CD14-positive monocyte (primary cell): ENCODE results near the gene MLLT10. TPM values are rescaled to one million over a fixed set of nuclear protein-coding genes. Genes with fewer than 3 reads are reported as not detected.

Experiments used
- DNase-seq, 3 donors: peaks; one replicate each; pipeline ENCODE4 v3.0.0-alpha.2; 2011 to 2022
- H2AFZ ChIP-seq: 2 replicates; pipeline ENCODE4 v1.6.0; 2012; ENCODE audit warnings: mild to moderate bottlenecking, low read depth, low read length, inconsistent platforms; ENCODE audit not compliant: insufficient read depth, poor library complexity, severe bottlenecking
- H3K27ac ChIP-seq, 2 donors: 1 replicate in 1 of 2; 2 replicates in 1 of 2; pipeline ENCODE4 v1.5.1; 2012 to 2013; ENCODE audit warnings: low read length in 2 of 2, control low read depth in 1 of 2, inconsistent platforms in 1 of 2, low read depth in 1 of 2, mild to moderate bottlenecking in 1 of 2
- H3K27me3 ChIP-seq, 2 donors: one replicate each; pipeline versions ENCODE4 v1.6.0 to v1.6.1; 2011 to 2013; ENCODE audit warnings: low read length in 2 of 2; ENCODE audit not compliant: control insufficient read depth in 2 of 2, insufficient read depth in 2 of 2
- H3K36me3 ChIP-seq, 2 donors: replicated peaks in 1 of 2; 1 replicate in 1 of 2; 2 replicates in 1 of 2; pipeline versions ENCODE4 v1.5.1 to v1.6.1; 2012 to 2013; ENCODE audit warnings: low read length in 2 of 2, control low read depth in 1 of 2, inconsistent platforms in 1 of 2, mild to moderate bottlenecking in 1 of 2; ENCODE audit not compliant: insufficient read depth in 2 of 2, control insufficient read depth in 1 of 2
- H3K4me1 ChIP-seq, 2 donors: 1 replicate in 1 of 2; 2 replicates in 1 of 2; pipeline versions ENCODE4 v1.5.1 to v1.6.1; 2012 to 2013; ENCODE audit warnings: low read length in 2 of 2, control low read depth in 1 of 2, inconsistent platforms in 1 of 2, mild to moderate bottlenecking in 1 of 2, moderate library complexity in 1 of 2; ENCODE audit not compliant: insufficient read depth in 2 of 2, control insufficient read depth in 1 of 2
- H3K4me2 ChIP-seq: replicated peaks from 2 replicates; pipeline ENCODE3; 2012; ENCODE audit warnings: low read length, moderate library complexity, mild to moderate bottlenecking; ENCODE audit not compliant: poor library complexity, severe bottlenecking; ENCODE audit errors: extremely low read depth
- H3K4me3 ChIP-seq, 3 experiments: fragments of 200-600 bp in 1 of 3; sonication (generic) in 1 of 3; replicated peaks in 1 of 3; 1 replicate in 2 of 3; 2 replicates in 1 of 3; pipeline ENCODE4 v1.5.1; 2011 to 2013; ENCODE audit warnings: low read length in 3 of 3, mild to moderate bottlenecking in 3 of 3, control low read depth in 2 of 3, low read depth in 2 of 3, inconsistent platforms in 1 of 3, moderate library complexity in 1 of 3
- H3K79me2 ChIP-seq: 2 replicates; pipeline ENCODE4 v1.6.0; 2012; ENCODE audit warnings: mild to moderate bottlenecking, control low read depth, inconsistent platforms, low read length, moderate library complexity; ENCODE audit not compliant: insufficient read depth
- H3K9ac ChIP-seq: 2 replicates; pipeline ENCODE4 v1.6.0; 2017; ENCODE audit warnings: low read length, mild to moderate bottlenecking; ENCODE audit not compliant: insufficient read depth, poor library complexity, severe bottlenecking
- H3K9me3 ChIP-seq, 2 donors: replicated peaks in 1 of 2; 1 replicate in 1 of 2; 2 replicates in 1 of 2; pipeline versions ENCODE4 v1.5.1 to v1.6.1; 2012 to 2013; ENCODE audit warnings: low read length in 2 of 2, control low read depth in 1 of 2; ENCODE audit not compliant: control insufficient read depth in 1 of 2, insufficient read depth in 1 of 2
- H4K20me1 ChIP-seq: 2 replicates; pipeline ENCODE4 v1.6.0; 2012; ENCODE audit warnings: mild to moderate bottlenecking, low read length, control low read depth, moderate library complexity; ENCODE audit not compliant: insufficient read depth
- H3K27ac Mint-ChIP-seq, 7 donors: one replicate each; pipeline ENCODE4 v1.8.0; 2020; ENCODE audit warnings: mild to moderate bottlenecking in 7 of 7, mixed read lengths in 7 of 7, moderate library complexity in 6 of 7, inconsistent platforms in 2 of 7
- H3K27me3 Mint-ChIP-seq, 3 donors: one replicate each; pipeline ENCODE4 v1.8.0; 2021 to 2022; ENCODE audit warnings: low read depth in 3 of 3, mild to moderate bottlenecking in 3 of 3, mixed read lengths in 3 of 3, moderate library complexity in 3 of 3, inconsistent platforms in 1 of 3
- H3K36me3 Mint-ChIP-seq, 2 donors: one replicate each; pipeline ENCODE4 v1.8.0; 2020; ENCODE audit warnings: mixed read lengths in 2 of 2, inconsistent platforms in 1 of 2, mild to moderate bottlenecking in 1 of 2
- H3K4me1 Mint-ChIP-seq: one replicate; pipeline ENCODE4 v1.8.0; 2020; ENCODE audit warnings: mild to moderate bottlenecking, mixed read lengths
- H3K4me3 Mint-ChIP-seq, 2 donors: one replicate each; pipeline ENCODE4 v1.8.0; 2020; ENCODE audit warnings: mild to moderate bottlenecking in 2 of 2, mixed read lengths in 2 of 2, moderate library complexity in 1 of 2
- H3K9me3 Mint-ChIP-seq, 7 donors: one replicate each; pipeline ENCODE4 v1.8.0; 2020 to 2022; ENCODE audit warnings: mixed read lengths in 7 of 7, mild to moderate bottlenecking in 6 of 7, moderate library complexity in 6 of 7, inconsistent platforms in 2 of 7
- WGBS: methylation state at CpG from one replicate; pipeline ENCODE4 v1.1.5; 2013; ENCODE audit warnings: missing lambda C conversion rate; ENCODE audit not compliant: insufficient coverage; 5-methylcytosine and 5-hydroxymethylcytosine counted together
- intact Hi-C, 2 donors: fragments of 100-400 bp; cut with micrococcal nuclease; formaldehyde crosslinking; loops; one replicate each; pipeline versions ENCODE4 v1.15.0 to v1.15.1; 2023
- polyA plus RNA-seq, 3 donors: library from polyadenylated mRNA; depleted of rRNA in 1 of 3; unstranded in 2 of 3; stranded (reverse) in 1 of 3; fragments of 300-500 nt in 2 of 3; fragments of >200 nt in 1 of 3; fragmentation: Illumina TruSeq in 2 of 3; gene quantifications; 1 replicate in 2 of 3; 2 replicates in 1 of 3; pipeline ENCODE4 v1.2.3, GENCODE V29; 2012 to 2021
- TF ChIP-seq, protein P1 (sequence below): fragments of 200-600 bp; IDR thresholded peaks from one replicate; pipeline ENCODE4 v1.8.0; 2022; ENCODE audit warnings: antibody characterized with exemption, mild to moderate bottlenecking

MLLT10 gene
- polyA plus RNA-seq, 3 donors = 4.9 to 39.1 (median 7.5) TPM

DNA sequence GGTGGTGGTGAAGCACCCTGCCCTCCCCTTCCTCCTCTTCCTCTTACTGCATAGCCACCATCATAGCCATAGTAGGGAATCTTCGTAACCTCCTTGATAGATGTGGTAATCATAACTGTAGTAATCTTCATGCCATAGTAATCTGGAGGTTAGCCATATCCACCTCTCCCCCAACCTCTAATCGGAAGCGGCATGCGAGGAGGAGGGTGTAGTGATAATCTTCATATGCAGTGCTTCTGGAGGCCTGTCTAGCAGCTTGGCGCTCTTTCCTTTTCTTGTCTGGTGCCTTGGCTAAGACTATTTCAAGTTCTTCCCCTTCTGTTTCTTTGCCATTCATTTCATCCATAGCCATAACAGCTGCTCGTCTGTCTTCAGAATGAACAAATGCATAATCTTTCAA is 90.9 kb downstream of the MLLT10 start:
- TF ChIP-seq, protein P1, sequence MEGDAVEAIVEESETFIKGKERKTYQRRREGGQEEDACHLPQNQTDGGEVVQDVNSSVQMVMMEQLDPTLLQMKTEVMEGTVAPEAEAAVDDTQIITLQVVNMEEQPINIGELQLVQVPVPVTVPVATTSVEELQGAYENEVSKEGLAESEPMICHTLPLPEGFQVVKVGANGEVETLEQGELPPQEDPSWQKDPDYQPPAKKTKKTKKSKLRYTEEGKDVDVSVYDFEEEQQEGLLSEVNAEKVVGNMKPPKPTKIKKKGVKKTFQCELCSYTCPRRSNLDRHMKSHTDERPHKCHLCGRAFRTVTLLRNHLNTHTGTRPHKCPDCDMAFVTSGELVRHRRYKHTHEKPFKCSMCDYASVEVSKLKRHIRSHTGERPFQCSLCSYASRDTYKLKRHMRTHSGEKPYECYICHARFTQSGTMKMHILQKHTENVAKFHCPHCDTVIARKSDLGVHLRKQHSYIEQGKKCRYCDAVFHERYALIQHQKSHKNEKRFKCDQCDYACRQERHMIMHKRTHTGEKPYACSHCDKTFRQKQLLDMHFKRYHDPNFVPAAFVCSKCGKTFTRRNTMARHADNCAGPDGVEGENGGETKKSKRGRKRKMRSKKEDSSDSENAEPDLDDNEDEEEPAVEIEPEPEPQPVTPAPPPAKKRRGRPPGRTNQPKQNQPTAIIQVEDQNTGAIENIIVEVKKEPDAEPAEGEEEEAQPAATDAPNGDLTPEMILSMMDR = no peak
- Histone ChIP-seq H3K27ac (no peak overlapping the region), H3K4me1 (no peaks in the 10 kb centered on the region), H4K20me1 (no peaks in the 10 kb centered on the region), H3K9ac (no peak overlapping the region), H3K79me2 (peaks cover 3% of the 10 kb centered on the region), H3K4me2 (no peak overlapping the region), H3K36me3 (peaks cover 18 to 86% of the 10 kb centered on the region in 2 donors), H2AFZ (no peak overlapping the region), H3K4me3 (no peak overlapping the region), H3K9me3 (no peaks in the 10 kb centered on the region), H3K27me3 (no peaks in the 10 kb centered on the region)
- no peak for DNase-seq
- no peak overlapping the region for H3K4me3 Mint-ChIP-seq
- intact Hi-C loops = no loop called here
- peaks cover 41 to 74% of the 10 kb centered on the region in 2 donors for H3K36me3 Mint-ChIP-seq
- no peaks in the 10 kb centered on the region for H3K27me3 Mint-ChIP-seq
- H3K4me1 Mint-ChIP-seq = no peaks in the 10 kb centered on the region
- peaks cover 0 to 5% (median 3%) of the 10 kb centered on the region in 7 donors for H3K9me3 Mint-ChIP-seq
- WGBS = 100% methylated on average over 2 of the region's 6 CpGs
- H3K27ac Mint-ChIP-seq = peak overlapping the region in 3 of 7 donors; percentile 11 to 18 (median 11)

DNA sequence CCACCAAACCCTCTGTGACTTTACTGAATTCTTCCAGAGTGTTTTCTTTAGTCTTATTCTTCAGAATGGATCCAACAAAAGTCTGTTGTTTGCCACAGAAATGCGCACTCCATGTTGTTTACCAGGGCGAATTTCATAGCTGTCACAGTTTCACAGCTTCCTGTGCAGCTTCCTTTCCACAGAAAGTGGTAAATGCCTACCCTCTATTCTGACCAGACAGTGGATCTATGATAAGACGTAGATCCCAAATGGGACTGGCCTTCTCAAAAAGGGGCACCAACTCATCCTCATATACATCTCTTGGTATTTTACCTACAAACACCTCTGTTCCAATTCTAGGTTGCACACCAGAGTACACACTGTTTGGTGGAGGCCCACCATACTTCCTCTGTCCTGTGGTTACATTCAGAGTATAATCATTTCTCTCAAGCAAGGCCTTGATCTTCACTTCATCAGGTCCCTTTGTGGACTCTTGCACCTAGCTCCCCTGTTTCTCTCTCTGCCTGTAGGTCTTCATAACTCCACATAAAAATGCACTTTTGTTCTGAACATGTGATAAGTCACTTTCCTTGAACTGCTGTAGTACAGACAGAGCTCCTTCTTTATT is 91.7 kb downstream of the MLLT10 start:
- no peaks in the 10 kb centered on the region for H3K4me1 ChIP-seq
- H3K4me3 ChIP-seq = no peak overlapping the region
- peaks cover 0 to 3% (median 1%) of the 10 kb centered on the region in 7 donors for H3K9me3 Mint-ChIP-seq
- 94% methylated on average over 3 of the region's 3 CpGs for WGBS
- H3K27me3 Mint-ChIP-seq = no peaks in the 10 kb centered on the region
- intact Hi-C loops = no loop called here
- no peak overlapping the region for H2AFZ ChIP-seq
- no peaks in the 10 kb centered on the region for H4K20me1 ChIP-seq
- H3K4me1 Mint-ChIP-seq = no peaks in the 10 kb centered on the region
- peaks cover 12 to 86% of the 10 kb centered on the region in 2 donors for H3K36me3 ChIP-seq
- H3K27ac Mint-ChIP-seq = peak overlapping the region in 2 of 7 donors; percentile 12 to 33
- no peaks in the 10 kb centered on the region for H3K79me2 ChIP-seq
- no peak overlapping the region for H3K4me3 Mint-ChIP-seq
- H3K9ac ChIP-seq = no peak overlapping the region
- H3K9me3 ChIP-seq = no peaks in the 10 kb centered on the region
- TF ChIP-seq, protein P1 = no peak
- H3K4me2 ChIP-seq = no peak overlapping the region
- no peaks in the 10 kb centered on the region for H3K27me3 ChIP-seq
- no peak overlapping the region for H3K27ac ChIP-seq
- peaks cover 43 to 72% of the 10 kb centered on the region in 2 donors for H3K36me3 Mint-ChIP-seq
- DNase-seq = no peak
